Hematopoietic multipotent progenitor cell treated with erythropoietin and hydrocortisone succinate and interleukin-3 and kit ligand, for 17 days (in vitro differentiated cells): ENCODE results near the gene PTPN22.

Source experiments
- DNase-seq: peaks from one replicate; pipeline ENCODE4 v3.0.0-alpha.2; 2015; ENCODE audit warnings: low spot score

PTPN22 gene

GRCh38 chr1:113802367-113803007 is 69.0 kb downstream of the PTPN22 start:
- no peak for DNase-seq

- DNase-seq: no peak
Observed at GRCh38 chr1:113800487-113800886, 71.0 kb downstream of the PTPN22 start.

DNA sequence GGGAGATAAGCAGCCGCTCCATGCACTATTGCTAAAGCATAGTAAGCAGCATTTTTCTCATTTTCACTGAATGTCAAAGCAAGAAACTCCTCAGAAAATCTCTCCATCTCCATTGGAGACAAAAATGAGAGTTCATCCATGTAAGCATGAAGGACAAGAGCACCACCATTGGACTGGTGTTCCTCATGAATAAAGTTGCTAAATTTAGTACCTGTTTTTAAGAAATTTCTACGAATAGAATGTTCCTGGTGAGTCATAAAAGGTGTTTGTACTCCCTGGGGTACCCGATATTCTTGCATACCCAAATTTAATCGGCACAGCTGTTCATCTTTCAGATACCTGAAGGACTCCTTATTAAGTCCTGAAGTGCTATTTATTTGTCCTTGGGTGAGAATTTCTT is 74.0 kb downstream of the PTPN22 start:
- no peak for DNase-seq

DNA sequence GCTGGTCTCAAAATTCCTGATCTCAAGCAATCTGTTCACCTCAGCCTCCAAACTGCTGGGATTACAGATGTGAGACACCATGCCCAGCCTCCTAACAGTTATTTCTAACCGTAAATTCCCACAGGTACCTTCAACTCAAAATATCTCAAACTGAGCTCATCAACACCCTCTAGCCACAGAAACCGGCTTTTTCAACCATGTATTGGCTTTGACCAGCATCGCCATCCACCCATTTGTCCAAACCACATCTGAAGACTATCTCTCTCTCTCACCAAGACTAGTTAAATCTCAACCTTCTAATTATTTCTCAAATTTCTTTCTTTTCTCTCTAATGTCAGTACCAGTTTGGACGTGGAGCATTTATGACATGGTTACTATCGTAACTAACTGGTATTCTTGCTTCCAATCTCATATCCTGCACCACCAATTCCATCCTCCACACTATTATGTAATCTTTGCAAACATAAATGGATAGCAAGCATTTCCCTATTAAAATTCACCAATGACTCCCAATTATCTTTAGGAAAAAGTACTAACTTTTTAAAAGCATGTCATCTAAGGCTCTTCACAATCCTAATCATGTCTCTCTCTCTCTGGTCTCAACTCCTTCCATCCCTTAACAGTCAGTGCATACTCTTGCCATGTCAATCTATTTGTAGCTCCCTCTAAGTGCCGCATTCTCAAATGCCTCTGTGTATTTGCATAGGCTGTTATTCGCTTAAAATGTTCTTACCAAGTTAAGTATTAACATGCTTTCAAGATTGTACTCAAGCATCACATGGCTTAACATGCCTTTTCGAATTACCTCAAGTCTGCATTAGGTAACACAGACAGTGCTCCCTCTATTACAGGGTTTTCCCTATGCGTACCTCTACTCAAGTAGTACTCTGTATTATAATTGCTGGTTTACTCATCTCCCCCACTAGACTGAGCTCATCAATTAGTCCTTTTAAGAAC is 77.4 kb downstream of the PTPN22 start:
- DNase-seq: no peak

DNA sequence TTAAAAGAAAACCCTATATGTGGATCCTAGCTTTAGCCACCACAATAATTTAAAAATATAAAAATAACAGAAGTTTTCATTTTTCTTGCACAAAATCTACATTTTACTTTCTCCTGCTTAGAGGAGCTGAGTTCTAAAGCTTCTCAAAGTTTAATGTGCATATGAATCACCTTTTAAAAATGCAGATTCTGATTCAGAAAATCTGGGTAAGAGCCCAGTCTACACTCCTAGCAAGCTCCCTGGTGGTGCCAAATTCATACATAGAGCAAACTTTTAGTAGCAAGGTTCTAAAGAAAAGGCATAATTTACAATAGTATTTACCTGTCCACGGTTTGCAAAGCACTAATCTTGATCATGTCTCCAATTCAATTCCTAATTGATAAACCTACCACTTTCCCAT is 78.5 kb downstream of the PTPN22 start:
- no peak for DNase-seq

DNA sequence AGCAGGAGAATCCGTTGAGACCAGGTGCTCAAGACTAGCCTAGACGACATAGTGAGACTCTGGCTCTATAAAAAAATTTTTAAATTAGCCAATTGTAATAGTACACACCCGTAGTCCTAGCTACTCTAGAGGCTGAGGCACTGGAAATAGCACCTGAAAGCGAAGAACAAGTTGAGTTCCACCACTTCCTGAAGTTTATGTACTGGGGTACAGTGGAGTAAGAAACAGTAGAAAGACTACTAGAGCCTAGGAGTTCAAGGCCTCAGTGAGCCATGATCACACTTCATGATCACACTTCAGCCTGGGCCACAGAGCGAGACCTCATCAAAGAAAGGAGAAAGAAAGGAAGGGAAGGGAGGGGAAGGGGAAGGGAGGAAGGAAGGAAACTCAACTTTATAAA is 79.0 kb downstream of the PTPN22 start:
- no peak for DNase-seq

GRCh38 chr1:113788802-113789201 is 82.7 kb downstream of the PTPN22 start:
- no peak for DNase-seq

GRCh38 chr1:113787663-113788062 is 83.8 kb downstream of the PTPN22 start:
- no peak for DNase-seq

GRCh38 chr1:113786069-113786468 is 85.4 kb downstream of the PTPN22 start:
- DNase-seq: no peak

- DNase-seq: no peak
Observed at GRCh38 chr1:113784104-113784779, 87.3 kb downstream of the PTPN22 start.

DNA sequence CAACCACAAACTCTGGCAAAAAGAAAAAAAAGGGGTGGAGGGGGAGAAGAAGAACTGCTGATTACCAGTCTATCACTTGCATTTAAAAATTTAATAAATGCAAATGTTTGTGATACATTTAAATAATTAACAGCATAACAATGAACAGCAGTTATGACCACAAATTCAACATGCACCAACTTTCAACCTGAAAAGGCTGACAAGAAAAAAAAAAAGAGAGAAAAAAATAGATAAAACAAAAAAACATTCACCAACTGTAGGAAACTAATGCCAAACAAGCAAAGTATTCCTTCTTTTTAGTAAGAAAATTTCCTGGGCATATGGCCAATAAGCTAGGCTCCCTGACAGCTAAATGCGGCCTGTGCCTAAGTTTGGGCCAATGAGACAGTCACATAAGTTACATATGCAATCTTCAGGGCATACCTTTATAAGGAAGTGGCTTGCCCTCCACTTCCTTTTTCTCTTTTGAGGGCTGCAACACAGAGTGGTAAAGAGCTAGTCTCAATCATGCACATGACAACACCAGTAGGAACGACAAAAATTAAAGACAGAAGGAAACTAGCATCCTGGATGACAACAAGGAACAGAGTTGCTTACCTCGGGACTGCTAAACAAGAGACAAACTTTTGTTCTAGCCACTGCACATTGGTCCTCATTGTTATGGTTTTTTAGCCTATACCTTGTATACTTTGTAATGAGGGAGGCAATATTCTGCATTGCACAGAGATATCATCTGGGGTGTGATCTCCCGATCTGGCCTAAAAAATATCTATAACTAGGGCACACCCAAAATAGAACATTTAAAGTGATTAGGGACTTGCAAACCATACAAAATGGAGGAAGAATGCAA is 88.0 kb downstream of the PTPN22 start:
- peak; percentile 73 for DNase-seq

- DNase-seq: peak; percentile 39
Observed at GRCh38 chr1:113782406-113782805, 89.1 kb downstream of the PTPN22 start.

DNA sequence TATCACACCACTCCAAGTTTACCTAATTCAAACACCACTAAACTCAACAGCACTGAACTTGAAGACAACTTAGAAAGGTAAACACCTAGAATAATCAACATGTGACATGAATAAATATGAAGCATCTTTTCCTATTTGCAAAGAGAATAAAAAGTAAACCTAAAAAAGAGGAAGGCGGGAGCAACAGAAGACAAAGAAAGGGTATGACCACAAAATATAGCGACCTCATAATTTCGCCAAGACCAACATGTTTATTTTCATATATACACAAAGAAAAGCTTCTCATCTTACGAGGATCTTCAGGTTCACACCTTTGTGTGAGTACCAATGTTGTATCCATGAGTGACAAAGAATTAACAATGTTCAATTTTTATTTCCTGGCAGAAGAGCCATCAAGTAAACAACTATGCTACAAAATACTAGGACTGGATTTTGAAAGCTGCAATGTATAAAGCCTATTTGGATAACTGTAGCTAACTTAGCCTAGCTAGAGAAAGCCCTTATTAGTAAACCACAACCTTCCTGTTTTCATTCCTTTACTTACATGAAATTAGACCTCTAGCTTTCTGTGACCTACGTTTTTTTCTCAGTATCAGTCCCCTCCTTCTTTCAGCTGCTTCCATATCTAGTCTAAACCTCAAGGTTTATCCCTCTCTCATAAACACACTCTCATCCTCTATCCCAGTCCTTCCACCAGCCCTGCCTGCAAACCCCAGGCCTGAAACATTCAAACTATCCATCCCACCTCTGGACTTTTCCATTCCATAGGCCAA is 91.0 kb downstream of the PTPN22 start:
- peak; percentile 42 for DNase-seq

DNA sequence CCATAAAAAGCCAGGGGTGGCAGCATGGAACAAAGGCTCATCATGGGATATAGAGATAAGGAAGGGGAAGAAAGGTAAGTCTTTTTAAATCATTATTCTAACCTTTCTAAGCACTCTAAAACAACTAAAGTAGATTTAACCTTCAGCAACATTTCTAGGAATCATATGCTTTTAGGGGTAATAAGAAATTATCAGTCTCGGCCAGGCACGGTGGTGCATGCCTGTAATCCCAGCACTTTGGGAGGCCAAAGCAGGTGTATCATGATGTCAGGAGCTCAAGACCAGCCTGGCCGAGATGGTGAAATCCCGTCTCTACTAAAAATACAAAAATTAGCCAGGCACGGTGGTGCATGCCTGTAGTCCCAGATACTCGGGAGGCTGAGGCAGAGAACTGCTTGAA is 92.0 kb downstream of the PTPN22 start:
- no peak for DNase-seq

- peak; percentile 34 for DNase-seq
Observed at GRCh38 chr1:113777561-113777960, 94.0 kb downstream of the PTPN22 start.

DNA sequence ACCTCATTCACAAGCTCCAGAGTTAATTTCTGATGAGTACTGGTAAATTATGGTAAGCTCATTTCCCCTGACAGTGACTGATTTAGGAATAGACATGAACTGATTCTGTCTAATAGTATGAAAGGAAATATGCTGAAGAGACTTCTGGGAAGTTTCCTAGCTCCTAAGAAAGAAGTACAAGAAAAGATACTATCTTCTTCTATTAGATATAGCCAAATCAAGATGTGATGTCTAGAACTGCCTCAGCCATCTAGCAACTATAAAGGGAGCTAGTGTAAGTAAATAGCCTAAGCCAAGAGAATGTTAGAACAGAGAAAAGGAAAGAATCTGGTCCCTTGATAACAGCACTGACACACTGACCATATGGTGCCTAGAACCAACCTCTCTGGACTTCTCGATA is 101.5 kb downstream of the PTPN22 start:
- DNase-seq: no peak

GRCh38 chr1:113769601-113769970 is 101.9 kb downstream of the PTPN22 start:
- DNase-seq: no peak

DNA sequence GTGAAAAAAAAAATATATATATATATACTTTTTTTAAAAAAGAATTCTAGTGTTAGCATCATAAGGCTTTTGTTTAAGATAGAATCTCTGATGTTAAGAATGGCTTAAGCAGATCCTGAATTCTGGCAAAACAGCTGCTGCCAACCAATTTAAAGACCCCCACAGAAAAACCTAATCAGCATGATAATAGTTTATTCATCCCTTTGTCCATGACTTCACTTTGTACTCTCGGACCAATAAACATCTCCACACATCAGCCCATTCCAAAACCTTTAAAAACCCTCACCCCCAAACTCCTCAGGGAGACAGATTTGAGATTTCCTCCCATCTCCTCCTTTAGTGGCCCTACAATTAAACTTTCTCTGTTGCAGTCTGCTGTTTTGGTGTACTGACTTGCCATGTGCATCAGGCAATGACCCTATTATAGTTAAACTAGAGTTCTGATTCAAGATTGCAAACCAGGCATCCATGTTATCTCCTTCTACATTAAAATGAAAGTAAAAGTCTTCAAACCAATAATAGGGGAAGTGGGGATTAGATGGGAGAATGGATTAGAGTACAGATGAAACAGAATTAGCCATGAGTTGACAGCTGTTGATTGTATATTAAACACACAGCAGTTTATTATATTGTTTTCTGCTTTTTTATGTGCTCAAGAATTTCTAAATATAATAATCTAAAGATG is 102.5 kb downstream of the PTPN22 start:
- DNase-seq: no peak

GRCh38 chr1:113765306-113766230 is 105.9 kb downstream of the PTPN22 start:
- DNase-seq: no peak
